A673 (cell line): ENCODE results near the gene TBX20. TPM values are rescaled to one million over a fixed set of nuclear protein-coding genes. Genes with fewer than 3 reads are reported as not detected.

Source experiments
- Bru-seq: library from RNA; stranded (reverse); fragments of 400-500 nt; gene quantifications from one replicate; lab custom pipeline; 2021; lab: Mats Ljungman, UMichigan
- BruChase-seq, 2 experiments: library from RNA; stranded (reverse); fragments of 400-500 nt; gene quantifications; one replicate each; lab custom pipeline; 2021; lab: Mats Ljungman, UMichigan
- BruUV-seq: library from RNA; stranded (reverse); fragments of 400-500 nt; replicated peaks from 2 replicates; lab custom pipeline; 2021; lab: Mats Ljungman, UMichigan
- CTCF ChIA-PET: fragments of 300-600 bp; sonication (Branson Sonifier 250); formaldehyde crosslinking; loops from one replicate; lab custom pipeline; 2022; ENCODE audit warnings: antibody characterized with exemption; lab: Charles Lee
- POLR2A ChIA-PET: fragments of 300-600 bp; sonication (Branson Sonifier 250); formaldehyde crosslinking; loops from one replicate; lab custom pipeline; 2022; ENCODE audit warnings: antibody characterized with exemption; ENCODE audit not compliant: low non-redundant PET; lab: Charles Lee
- DNase-seq: peaks from one replicate; pipeline ENCODE4 v3.0.0-alpha.2; 2015; ENCODE audit warnings: low spot score
- H3K27ac ChIP-seq: fragments of 200-600 bp; sonication (generic); 2 replicates; pipeline ENCODE4 v1.5.1; 2016; ENCODE audit warnings: mixed run types, low read depth, mild to moderate bottlenecking, mixed read lengths, antibody characterized with exemption, low read length; ENCODE audit not compliant: poor library complexity, severe bottlenecking
- H3K27me3 ChIP-seq: fragments of 200-600 bp; sonication (generic); replicated peaks from 2 replicates; pipeline ENCODE4 v1.6.1; 2017; ENCODE audit warnings: mixed run types, low read depth, mild to moderate bottlenecking, mixed read lengths, antibody characterized with exemption, low read length; ENCODE audit not compliant: insufficient read depth, poor library complexity
- H3K36me3 ChIP-seq: fragments of 200-600 bp; sonication (generic); 2 replicates; pipeline ENCODE4 v1.6.1; 2016; ENCODE audit warnings: mixed run types, mild to moderate bottlenecking, mixed read lengths, antibody characterized with exemption, low read length; ENCODE audit not compliant: insufficient read depth, poor library complexity, severe bottlenecking
- H3K4me1 ChIP-seq: fragments of 200-600 bp; sonication (generic); 2 replicates; pipeline ENCODE4 v1.6.1; 2017; ENCODE audit warnings: mixed run types, mild to moderate bottlenecking, mixed read lengths, antibody characterized with exemption, low read length; ENCODE audit not compliant: insufficient read depth, poor library complexity, severe bottlenecking
- H3K4me3 ChIP-seq: fragments of 200-600 bp; sonication (generic); 2 replicates; pipeline ENCODE4 v1.5.1; 2016; ENCODE audit warnings: low read depth, mixed run types, mild to moderate bottlenecking, mixed read lengths, low read length; ENCODE audit not compliant: poor library complexity, severe bottlenecking
- H3K9me3 ChIP-seq: fragments of 200-600 bp; sonication (generic); 2 replicates; pipeline ENCODE4 v1.6.1; 2016; ENCODE audit warnings: mixed run types, low read depth, mild to moderate bottlenecking, mixed read lengths, antibody characterized with exemption, low read length; ENCODE audit not compliant: poor library complexity, severe bottlenecking
- CTCF ChIP-seq: fragments of 300-800, 200-600 bp; sonication (generic); conservative IDR thresholded peaks from 2 replicates; pipeline ENCODE4 v1.5.1; 2017; ENCODE audit warnings: low read depth, mild to moderate bottlenecking, antibody characterized with exemption, low read length, moderate library complexity, mixed read lengths
- EZH2 ChIP-seq: fragments of 200-600 bp; sonication (generic); IDR thresholded peaks from 2 replicates; pipeline ENCODE4 v1.6.1; 2017; ENCODE audit warnings: borderline replicate concordance, low read depth, mild to moderate bottlenecking, mixed read lengths, antibody characterized with exemption, low read length; ENCODE audit not compliant: poor library complexity, severe bottlenecking
- intact Hi-C: fragments of 100-400 bp; cut with micrococcal nuclease; formaldehyde crosslinking; loops from one replicate; pipeline ENCODE4 v1.10.0; 2022; ENCODE audit not compliant: unreplicated experiment
- long read RNA-seq: library from polyadenylated mRNA; stranded (forward); transcript quantifications from one replicate; pipeline ENCODE4 v2.0.0, GENCODE V29; 2022
- total RNA-seq: library from RNA; stranded (reverse); gene quantifications from 2 replicates; pipeline ENCODE4 v1.2.3, GENCODE V29; 2021

The TBX20 gene, protein sequence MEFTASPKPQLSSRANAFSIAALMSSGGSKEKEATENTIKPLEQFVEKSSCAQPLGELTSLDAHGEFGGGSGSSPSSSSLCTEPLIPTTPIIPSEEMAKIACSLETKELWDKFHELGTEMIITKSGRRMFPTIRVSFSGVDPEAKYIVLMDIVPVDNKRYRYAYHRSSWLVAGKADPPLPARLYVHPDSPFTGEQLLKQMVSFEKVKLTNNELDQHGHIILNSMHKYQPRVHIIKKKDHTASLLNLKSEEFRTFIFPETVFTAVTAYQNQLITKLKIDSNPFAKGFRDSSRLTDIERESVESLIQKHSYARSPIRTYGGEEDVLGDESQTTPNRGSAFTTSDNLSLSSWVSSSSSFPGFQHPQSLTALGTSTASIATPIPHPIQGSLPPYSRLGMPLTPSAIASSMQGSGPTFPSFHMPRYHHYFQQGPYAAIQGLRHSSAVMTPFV
- total RNA-seq (1.8 TPM in 2 replicates), Bru-seq, nascent RNA (percentile 45 among the genes with signal in this experiment), BruChase-seq, experiment 1, labeled RNA remaining after a 2-hour chase (percentile 37 among the genes with signal in this experiment), BruChase-seq, experiment 2, labeled RNA remaining after a 6-hour chase (percentile 27 among the genes with signal in this experiment)
- long read RNA-seq: 0 reads

GRCh38 chr7:35253710-35254495 is at the start of gene TBX20:
TBX20 (minus strand) TSS chr7:35254100; CDS start chr7:35253620, 480 bp downstream.
- Histone ChIP-seq H3K4me3 (peak within 1 kb of the TSS; percentile 56), H3K27me3 (peaks cover 99% of the 10 kb centered on the region), H3K36me3 (no peaks in the 10 kb centered on the region), H3K4me1 (no peaks in the 10 kb centered on the region), H3K9me3 (no peaks in the 10 kb centered on the region), H3K27ac (no peak within 1 kb of the TSS)
- BruUV-seq: no TSS peak
- intact Hi-C loops: no loop called here
- no peak for TF ChIP-seq EZH2
- TF ChIP-seq CTCF: no peak
- DNase-seq: peak; percentile 62
- ChIA-PET POLR2A (no interaction called here), CTCF (no interaction called here)

DNA sequence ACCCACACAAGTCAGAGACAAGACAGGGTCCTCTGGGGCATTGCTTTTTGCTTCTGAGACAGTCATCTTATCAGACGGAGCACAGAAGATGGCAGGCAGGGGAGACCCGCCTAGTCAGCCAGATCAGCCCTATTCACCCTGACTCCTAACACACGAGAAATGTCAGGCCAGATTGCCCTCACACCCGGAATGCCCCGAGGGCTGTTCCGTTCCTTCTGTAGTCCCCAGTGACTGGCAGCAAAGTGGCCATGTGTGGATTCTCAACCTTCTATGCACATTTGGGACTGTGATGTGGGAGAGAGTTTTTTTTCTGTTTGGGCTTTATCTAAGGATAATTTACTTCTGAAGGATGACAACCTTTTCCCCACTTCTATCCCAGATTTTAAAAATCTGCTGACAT is 35.5 kb upstream of the TBX20 start:
- intact Hi-C loops: no loop called here

More for the DNA sequence above, 35.5 kb upstream of the TBX20 start:
- Histone ChIP-seq H3K27me3 (peaks cover 28% of the 10 kb centered on the region), H3K9me3 (no peaks in the 10 kb centered on the region), H3K27ac (no peak overlapping the region), H3K36me3 (no peaks in the 10 kb centered on the region), H3K4me1 (no peaks in the 10 kb centered on the region), H3K4me3 (no peak overlapping the region)
- POLR2A ChIA-PET: no interaction called here
- TF ChIP-seq CTCF (no peak), EZH2 (no peak)
- DNase-seq: no peak
- BruUV-seq: no TSS peak
- CTCF ChIA-PET: no interaction called here
